ENCODE results near the gene FZR1.

The FZR1 gene

GRCh38 chr19:3481241-3482090, 24.6 kb upstream of the FZR1 start:
- no peak overlapping the region for H3K9ac ChIP-seq (ENCODE audit: low read depth in 1 of 2, low read length in 2 of 2)
- no peaks in the 10 kb centered on the region for H3K27me3 ChIP-seq (ENCODE audit: control insufficient read depth in 2 of 2, insufficient read depth in 2 of 2, low read length in 2 of 2)
- H3K9me3 ChIP-seq (ENCODE audit: control insufficient read depth in 2 of 2, low read length in 2 of 2), result no peaks in the 10 kb centered on the region
- H3K4me1 ChIP-seq (ENCODE audit: control insufficient read depth in 2 of 2, insufficient read depth in 2 of 2, low read length in 2 of 2), result peaks cover 4 to 13% of the 10 kb centered on the region in 2 donors
- no peak overlapping the region for H3K27ac ChIP-seq (ENCODE audit: low read depth in 2 of 2, low read length in 2 of 2)
- H3K36me3 ChIP-seq (ENCODE audit: control insufficient read depth in 2 of 2, insufficient read depth in 2 of 2, low read length in 2 of 2), result no peaks in the 10 kb centered on the region
- no peak overlapping the region for H3K4me3 ChIP-seq (ENCODE audit: low read length in 2 of 2)

DNA sequence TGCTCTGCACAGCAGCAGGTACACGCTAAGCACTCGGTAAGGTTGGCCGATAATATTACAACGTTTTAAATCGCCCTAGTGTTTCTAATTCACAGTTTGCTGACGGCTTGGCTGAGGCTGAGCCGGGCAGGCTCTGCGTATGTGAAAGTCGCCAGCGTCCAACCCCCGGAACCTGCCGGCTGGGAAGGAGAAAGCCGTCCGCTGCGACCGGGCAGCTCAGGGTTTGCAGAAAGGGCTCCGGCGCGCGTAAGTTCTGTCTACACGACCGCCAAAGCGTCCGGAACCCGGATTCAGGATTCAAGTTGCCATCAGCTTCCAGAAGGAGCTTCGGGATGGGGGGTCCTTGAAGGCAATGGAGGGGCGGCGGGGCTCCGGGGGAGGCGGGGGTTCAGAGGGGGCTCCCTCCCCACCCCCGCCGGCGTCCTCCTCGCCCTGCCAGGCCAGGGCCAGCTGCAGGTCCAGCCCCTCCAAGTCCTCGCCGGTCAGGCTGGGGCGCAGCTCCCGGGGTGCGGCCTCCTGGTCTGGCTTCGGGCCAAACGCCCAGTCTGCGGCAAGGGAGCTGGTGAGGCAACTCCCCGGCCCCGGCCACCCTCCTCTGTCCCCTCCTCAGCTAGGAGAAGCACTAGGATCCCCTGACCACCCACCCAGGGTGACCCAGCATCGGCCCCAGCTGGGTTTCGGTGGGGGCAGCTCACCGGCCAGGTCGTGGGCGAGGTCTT, 23.4 kb upstream of the FZR1 start:
- no peaks in the 10 kb centered on the region for H3K36me3 ChIP-seq (ENCODE audit: control insufficient read depth in 2 of 2, insufficient read depth in 2 of 2, low read length in 2 of 2)
- H3K27ac ChIP-seq (ENCODE audit: low read depth in 2 of 2, low read length in 2 of 2), result peak overlapping the region; percentile 63 to 79
- peak overlapping the region; percentile 58 to 61 for H3K4me3 ChIP-seq (ENCODE audit: low read length in 2 of 2)
- H3K9ac ChIP-seq (ENCODE audit: low read depth in 1 of 2, low read length in 2 of 2), result peak overlapping the region; percentile 60 to 82
- no peaks in the 10 kb centered on the region for H3K9me3 ChIP-seq (ENCODE audit: control insufficient read depth in 2 of 2, low read length in 2 of 2)
- no peaks in the 10 kb centered on the region for H3K27me3 ChIP-seq (ENCODE audit: control insufficient read depth in 2 of 2, insufficient read depth in 2 of 2, low read length in 2 of 2)
- H3K4me1 ChIP-seq (ENCODE audit: control insufficient read depth in 2 of 2, insufficient read depth in 2 of 2, low read length in 2 of 2), result peaks cover 4 to 13% of the 10 kb centered on the region in 2 donors

DNA sequence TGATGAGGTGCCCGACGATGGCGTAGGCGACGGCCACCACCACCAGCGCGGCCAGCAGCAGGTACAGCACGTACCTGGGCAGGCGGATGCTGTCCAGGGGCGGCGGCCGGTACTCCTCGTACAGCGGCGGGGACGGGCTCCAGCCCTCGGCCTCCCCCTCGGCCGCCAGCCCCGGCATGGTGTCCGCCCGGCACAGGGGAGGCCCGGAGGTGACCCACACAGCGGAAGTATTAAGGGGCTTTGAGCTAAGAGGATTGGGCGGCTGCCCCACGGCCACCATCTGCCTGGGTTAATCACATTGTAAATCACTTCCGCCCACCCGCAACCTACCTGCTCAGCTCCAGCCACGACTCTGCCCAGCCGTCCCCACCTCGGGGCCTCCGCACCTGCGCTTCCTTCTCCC, 22.9 kb upstream of the FZR1 start, which contains the start of gene SMIM44:
Gene SMIM44, minus strand, starts transcription at position 216 of the 403 bp plus-strand sequence. Its CDS starts 38 bp downstream, at position 178.
- Histone ChIP-seq H3K4me3 (ENCODE audit: low read length in 2 of 2) (peak within 1 kb of the TSS; percentile 58 to 61), H3K27me3 (ENCODE audit: control insufficient read depth in 2 of 2, insufficient read depth in 2 of 2, low read length in 2 of 2) (no peaks in the 10 kb centered on the region), H3K9me3 (ENCODE audit: control insufficient read depth in 2 of 2, low read length in 2 of 2) (no peaks in the 10 kb centered on the region), H3K9ac (ENCODE audit: low read depth in 1 of 2, low read length in 2 of 2) (peak within 1 kb of the TSS; percentile 60 to 82), H3K27ac (ENCODE audit: low read depth in 2 of 2, low read length in 2 of 2) (peak within 1 kb of the TSS; percentile 63 to 79), H3K4me1 (ENCODE audit: control insufficient read depth in 2 of 2, insufficient read depth in 2 of 2, low read length in 2 of 2) (peaks cover 4 to 13% of the 10 kb centered on the region in 2 donors), H3K36me3 (ENCODE audit: control insufficient read depth in 2 of 2, insufficient read depth in 2 of 2, low read length in 2 of 2) (no peaks in the 10 kb centered on the region)

GRCh38 chr19:3491396-3492119, 14.6 kb upstream of the FZR1 start:
- no peaks in the 10 kb centered on the region for H3K27me3 ChIP-seq (ENCODE audit: control insufficient read depth in 2 of 2, insufficient read depth in 2 of 2, low read length in 2 of 2)
- peaks cover 13 to 29% of the 10 kb centered on the region in 2 donors for H3K36me3 ChIP-seq (ENCODE audit: control insufficient read depth in 2 of 2, insufficient read depth in 2 of 2, low read length in 2 of 2)
- H3K4me3 ChIP-seq (ENCODE audit: low read length in 2 of 2), result no peak overlapping the region
- H3K4me1 ChIP-seq (ENCODE audit: control insufficient read depth in 2 of 2, insufficient read depth in 2 of 2, low read length in 2 of 2), result no peaks in the 10 kb centered on the region
- no peaks in the 10 kb centered on the region for H3K9me3 ChIP-seq (ENCODE audit: control insufficient read depth in 2 of 2, low read length in 2 of 2)
- H3K27ac ChIP-seq (ENCODE audit: low read depth in 2 of 2, low read length in 2 of 2), result no peak overlapping the region
- no peak overlapping the region for H3K9ac ChIP-seq (ENCODE audit: low read depth in 1 of 2, low read length in 2 of 2)

DNA sequence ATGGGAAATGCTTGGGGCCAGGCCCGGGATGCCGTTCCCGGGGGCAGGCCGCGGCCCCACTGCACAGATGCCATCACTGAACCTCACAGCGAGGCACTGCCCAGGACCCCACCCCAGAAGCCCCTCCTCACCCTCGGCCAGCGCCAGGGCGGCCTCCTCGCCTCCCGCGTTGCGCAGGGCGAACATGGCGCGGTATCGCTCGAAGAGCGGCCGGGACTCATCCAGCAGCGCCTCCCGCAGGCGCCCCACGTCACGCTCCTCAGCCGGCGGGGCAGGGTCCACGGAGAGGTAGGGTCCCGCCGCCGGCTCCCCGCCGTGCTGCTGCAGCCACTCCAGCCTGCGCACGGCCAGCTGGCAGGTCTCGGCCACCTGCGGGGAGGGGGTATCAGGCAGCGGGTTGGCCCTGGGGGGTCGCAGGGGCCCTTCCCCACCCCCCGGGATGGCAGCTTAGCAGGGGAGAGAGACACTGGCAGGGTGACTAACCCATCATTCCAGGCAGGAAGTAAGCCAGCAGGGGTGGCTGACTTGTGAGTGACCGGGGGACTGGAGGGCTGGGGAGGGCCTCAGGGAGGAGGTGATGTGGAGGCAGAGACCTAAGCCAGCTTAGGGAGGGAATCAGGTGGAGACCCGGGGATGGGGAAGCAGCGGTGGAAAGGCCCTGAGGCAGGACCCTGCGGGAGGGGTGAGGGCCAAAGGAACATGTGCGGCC, 13.8 kb upstream of the FZR1 start:
- Histone ChIP-seq H3K27ac (ENCODE audit: low read depth in 2 of 2, low read length in 2 of 2) (no peak overlapping the region), H3K27me3 (ENCODE audit: control insufficient read depth in 2 of 2, insufficient read depth in 2 of 2, low read length in 2 of 2) (no peaks in the 10 kb centered on the region), H3K36me3 (ENCODE audit: control insufficient read depth in 2 of 2, insufficient read depth in 2 of 2, low read length in 2 of 2) (peaks cover 13 to 29% of the 10 kb centered on the region in 2 donors), H3K4me3 (ENCODE audit: low read length in 2 of 2) (no peak overlapping the region), H3K4me1 (ENCODE audit: control insufficient read depth in 2 of 2, insufficient read depth in 2 of 2, low read length in 2 of 2) (no peaks in the 10 kb centered on the region), H3K9ac (ENCODE audit: low read depth in 1 of 2, low read length in 2 of 2) (no peak overlapping the region), H3K9me3 (ENCODE audit: control insufficient read depth in 2 of 2, low read length in 2 of 2) (no peaks in the 10 kb centered on the region)

DNA sequence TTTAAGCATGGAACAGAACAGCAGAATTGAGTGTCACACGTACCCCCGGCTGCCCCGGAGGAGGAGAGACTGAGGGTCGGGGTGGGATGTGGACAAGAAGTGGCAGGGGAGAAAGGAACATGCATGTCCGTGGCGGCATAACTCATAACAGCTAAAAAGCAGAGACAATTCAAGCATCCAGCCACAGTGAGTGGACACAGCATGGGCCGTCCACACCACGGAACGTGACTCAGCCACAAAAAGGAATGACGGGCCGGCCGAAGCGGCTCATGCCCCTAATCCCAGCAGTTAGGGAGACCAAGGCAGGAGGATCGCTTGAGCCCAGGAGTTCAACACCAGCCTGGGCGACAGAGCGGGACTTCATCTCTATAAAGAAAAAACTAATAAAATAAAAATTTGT, 13.2 kb upstream of the FZR1 start:
- Histone ChIP-seq H3K36me3 (ENCODE audit: control insufficient read depth in 2 of 2, insufficient read depth in 2 of 2, low read length in 2 of 2) (peaks cover 15 to 29% of the 10 kb centered on the region in 2 donors), H3K27ac (ENCODE audit: low read depth in 2 of 2, low read length in 2 of 2) (no peak overlapping the region), H3K4me3 (ENCODE audit: low read length in 2 of 2) (no peak overlapping the region)

DNA sequence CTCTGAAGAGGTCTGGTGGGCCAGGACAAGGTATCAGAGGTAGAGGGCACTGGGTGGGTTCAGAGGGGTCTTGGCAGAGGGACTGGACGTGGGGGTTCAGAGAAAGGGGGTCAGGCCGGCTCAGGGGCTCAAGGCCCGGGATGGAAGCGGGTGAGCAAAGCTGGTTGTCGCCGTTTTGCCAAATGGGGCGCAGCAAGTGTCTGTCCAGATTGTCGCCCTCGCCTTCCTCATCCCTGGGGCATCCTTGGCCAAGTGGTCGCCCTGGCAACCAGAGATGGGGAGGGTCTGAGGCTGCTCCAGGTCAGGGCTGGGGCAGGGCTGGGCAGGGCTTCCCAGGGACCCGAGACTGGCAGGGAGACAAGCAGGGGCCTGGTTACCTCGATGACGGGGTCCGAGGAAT, 12.5 kb upstream of the FZR1 start:
- Histone ChIP-seq H3K36me3 (ENCODE audit: control insufficient read depth in 2 of 2, insufficient read depth in 2 of 2, low read length in 2 of 2) (peaks cover 15 to 29% of the 10 kb centered on the region in 2 donors), H3K9ac (ENCODE audit: low read depth in 1 of 2, low read length in 2 of 2) (no peak overlapping the region), H3K4me3 (ENCODE audit: low read length in 2 of 2) (no peak overlapping the region), H3K4me1 (ENCODE audit: control insufficient read depth in 2 of 2, insufficient read depth in 2 of 2, low read length in 2 of 2) (no peaks in the 10 kb centered on the region), H3K27me3 (ENCODE audit: control insufficient read depth in 2 of 2, insufficient read depth in 2 of 2, low read length in 2 of 2) (no peaks in the 10 kb centered on the region), H3K9me3 (ENCODE audit: control insufficient read depth in 2 of 2, low read length in 2 of 2) (no peaks in the 10 kb centered on the region), H3K27ac (ENCODE audit: low read depth in 2 of 2, low read length in 2 of 2) (no peak overlapping the region)

More for the DNA sequence above, 13.2 kb upstream of the FZR1 start:
- Histone ChIP-seq H3K27me3 (ENCODE audit: control insufficient read depth in 2 of 2, insufficient read depth in 2 of 2, low read length in 2 of 2) (no peaks in the 10 kb centered on the region), H3K9ac (ENCODE audit: low read depth in 1 of 2, low read length in 2 of 2) (no peak overlapping the region), H3K9me3 (ENCODE audit: control insufficient read depth in 2 of 2, low read length in 2 of 2) (no peaks in the 10 kb centered on the region), H3K4me1 (ENCODE audit: control insufficient read depth in 2 of 2, insufficient read depth in 2 of 2, low read length in 2 of 2) (no peaks in the 10 kb centered on the region)

DNA sequence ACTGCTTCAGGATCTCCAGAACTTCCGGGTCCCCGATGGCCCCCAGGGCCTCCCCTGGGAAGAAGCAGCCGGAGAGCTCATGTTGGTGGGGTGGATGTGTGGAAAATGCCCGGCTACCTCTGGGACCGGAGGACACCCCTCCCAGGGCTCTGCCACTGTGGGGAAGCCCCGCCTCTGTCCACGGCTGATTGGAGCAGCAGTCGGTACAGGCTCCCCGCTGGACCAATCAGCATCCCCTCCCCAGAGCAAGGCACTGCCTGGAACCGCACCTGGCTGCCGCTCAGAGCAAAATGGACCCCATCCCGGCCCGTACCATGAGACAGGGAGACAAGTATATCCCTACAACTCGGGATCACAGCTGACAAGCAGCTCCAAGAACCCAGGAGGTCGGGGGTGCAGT, 12.1 kb upstream of the FZR1 start:
- H3K9me3 ChIP-seq (ENCODE audit: control insufficient read depth in 2 of 2, low read length in 2 of 2), result no peaks in the 10 kb centered on the region
- no peak overlapping the region for H3K27ac ChIP-seq (ENCODE audit: low read depth in 2 of 2, low read length in 2 of 2)
- peaks cover 15 to 29% of the 10 kb centered on the region in 2 donors for H3K36me3 ChIP-seq (ENCODE audit: control insufficient read depth in 2 of 2, insufficient read depth in 2 of 2, low read length in 2 of 2)
- no peaks in the 10 kb centered on the region for H3K4me1 ChIP-seq (ENCODE audit: control insufficient read depth in 2 of 2, insufficient read depth in 2 of 2, low read length in 2 of 2)
- H3K27me3 ChIP-seq (ENCODE audit: control insufficient read depth in 2 of 2, insufficient read depth in 2 of 2, low read length in 2 of 2), result no peaks in the 10 kb centered on the region
- no peak overlapping the region for H3K4me3 ChIP-seq (ENCODE audit: low read length in 2 of 2)
- H3K9ac ChIP-seq (ENCODE audit: low read depth in 1 of 2, low read length in 2 of 2), result no peak overlapping the region

DNA sequence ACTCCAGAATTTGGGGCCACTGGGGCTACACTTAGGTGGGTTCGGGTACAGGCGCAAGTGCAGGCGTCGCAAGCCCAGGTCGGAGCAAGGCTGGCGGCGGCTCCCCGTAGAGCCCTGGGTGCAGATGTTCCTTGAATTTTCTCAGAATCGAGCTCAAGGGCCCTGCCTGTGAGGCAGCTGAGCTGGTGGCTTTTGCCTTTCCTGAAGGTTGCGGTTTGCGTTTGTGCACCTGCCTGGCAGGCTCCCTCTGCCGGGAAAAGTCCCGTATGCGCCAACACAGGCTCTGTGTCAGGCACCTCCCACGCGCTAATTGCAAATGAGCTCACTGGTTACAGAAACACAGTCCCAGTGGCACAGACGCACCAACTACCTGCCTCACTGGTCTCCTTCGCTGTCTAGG, 11.6 kb upstream of the FZR1 start:
- Histone ChIP-seq H3K36me3 (ENCODE audit: control insufficient read depth in 2 of 2, insufficient read depth in 2 of 2, low read length in 2 of 2) (peaks cover 15 to 29% of the 10 kb centered on the region in 2 donors), H3K9me3 (ENCODE audit: control insufficient read depth in 2 of 2, low read length in 2 of 2) (no peaks in the 10 kb centered on the region), H3K27me3 (ENCODE audit: control insufficient read depth in 2 of 2, insufficient read depth in 2 of 2, low read length in 2 of 2) (no peaks in the 10 kb centered on the region), H3K4me1 (ENCODE audit: control insufficient read depth in 2 of 2, insufficient read depth in 2 of 2, low read length in 2 of 2) (peaks cover 0 to 4% of the 10 kb centered on the region in 2 donors), H3K27ac (ENCODE audit: low read depth in 2 of 2, low read length in 2 of 2) (no peak overlapping the region), H3K4me3 (ENCODE audit: low read length in 2 of 2) (no peak overlapping the region), H3K9ac (ENCODE audit: low read depth in 1 of 2, low read length in 2 of 2) (no peak overlapping the region)
